Endothelial cell (in vitro differentiated cells): Measurements from ENCODE around the gene VSTM4. TPM values are rescaled to one million over a fixed set of nuclear protein-coding genes. Genes with fewer than 3 reads are reported as not detected.

Source experiments
- DNase-seq: peaks from one replicate; pipeline ENCODE4 v3.0.0; 2021; ENCODE audit warnings: low spot score
- H3K27ac Mint-ChIP-seq: one replicate; pipeline ENCODE4 v1.8.0; 2021; ENCODE audit warnings: mixed read lengths, inconsistent platforms; ENCODE audit not compliant: unreplicated experiment
- H3K27me3 Mint-ChIP-seq: one replicate; pipeline ENCODE4 v1.8.0; 2021; ENCODE audit warnings: mild to moderate bottlenecking, moderate library complexity, mixed read lengths, inconsistent platforms; ENCODE audit not compliant: unreplicated experiment
- H3K36me3 Mint-ChIP-seq: one replicate; pipeline ENCODE4 v1.8.0; 2021; ENCODE audit warnings: mild to moderate bottlenecking, low read depth, mixed read lengths, inconsistent platforms; ENCODE audit not compliant: unreplicated experiment
- H3K4me1 Mint-ChIP-seq: one replicate; pipeline ENCODE4 v1.8.0; 2021; ENCODE audit warnings: mild to moderate bottlenecking, mixed read lengths, inconsistent platforms; ENCODE audit not compliant: unreplicated experiment
- H3K4me3 Mint-ChIP-seq: one replicate; pipeline ENCODE4 v1.8.0; 2021; ENCODE audit warnings: mild to moderate bottlenecking, mixed read lengths, inconsistent platforms; ENCODE audit not compliant: unreplicated experiment
- H3K9me3 Mint-ChIP-seq: one replicate; pipeline ENCODE4 v1.8.0; 2021; ENCODE audit warnings: mixed read lengths, inconsistent platforms; ENCODE audit not compliant: unreplicated experiment
- total RNA-seq: library from RNA; stranded (reverse); fragmentation: NEBNext Ultra II Directional; extraction: Animal tissue kit (Norgen Biotek cat#: 25700); gene quantifications from one replicate; pipeline ENCODE4 v1.2.1, GENCODE V29; 2021; ENCODE audit not compliant: unreplicated experiment
- TF ChIP-seq, protein P1 (sequence below): fragments of 200-600 bp; sonication (generic); IDR thresholded peaks from one replicate; pipeline ENCODE4 v1.5.0; 2021; ENCODE audit warnings: antibody characterized with exemption; ENCODE audit not compliant: unreplicated experiment

VSTM4 gene
- total RNA-seq, 1 donor from 2014 or later: 0.38 TPM

DNA sequence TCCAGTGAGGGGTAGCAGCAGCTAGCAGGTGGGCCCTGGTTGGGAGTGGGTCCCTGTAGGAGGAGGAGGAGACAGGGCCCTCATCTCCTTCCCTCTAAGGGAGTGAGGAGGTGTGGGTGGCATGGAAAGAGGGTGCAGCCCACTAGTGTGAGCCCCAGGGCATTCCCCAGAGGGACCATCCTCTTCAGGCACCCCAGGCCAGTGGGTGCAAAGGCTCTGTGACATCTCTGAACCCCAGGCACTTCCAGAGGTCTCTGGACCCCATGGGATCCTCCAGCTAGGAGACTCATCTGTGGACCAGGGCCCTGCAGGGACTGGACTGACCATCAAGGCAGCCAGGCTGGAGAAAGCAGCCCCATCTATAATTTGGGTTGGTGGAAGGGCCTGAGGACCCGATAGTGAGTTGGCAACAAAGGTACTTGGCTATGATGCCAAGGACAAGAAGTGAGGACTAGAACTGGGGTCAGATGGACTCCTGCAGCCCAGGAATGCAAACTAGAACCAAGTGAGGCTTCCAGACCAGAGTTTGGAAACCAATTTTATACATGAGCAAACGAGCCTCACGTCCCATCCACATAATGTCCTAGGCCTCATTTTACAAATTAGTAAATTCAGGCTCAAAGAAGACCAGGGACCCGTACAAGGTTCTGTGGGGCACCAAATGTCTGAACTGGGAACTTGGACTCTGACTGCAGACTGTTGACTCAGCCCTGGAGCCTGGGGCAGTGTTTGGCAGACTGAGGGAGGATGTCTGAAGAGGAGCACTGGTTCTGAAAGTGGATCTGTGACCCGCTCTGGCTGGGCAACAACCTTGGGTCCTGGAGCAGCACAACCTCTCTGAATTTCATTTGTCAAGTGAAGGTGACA is 1.4 kb upstream of the VSTM4 start:
- Mint-ChIP-seq H3K27ac (no peak overlapping the region), H3K36me3 (no peaks in the 10 kb centered on the region), H3K4me1 (no peaks in the 10 kb centered on the region), H3K4me3 (no peak overlapping the region), H3K9me3 (no peaks in the 10 kb centered on the region), H3K27me3 (peaks cover 2% of the 10 kb centered on the region)
- TF ChIP-seq, protein P1, sequence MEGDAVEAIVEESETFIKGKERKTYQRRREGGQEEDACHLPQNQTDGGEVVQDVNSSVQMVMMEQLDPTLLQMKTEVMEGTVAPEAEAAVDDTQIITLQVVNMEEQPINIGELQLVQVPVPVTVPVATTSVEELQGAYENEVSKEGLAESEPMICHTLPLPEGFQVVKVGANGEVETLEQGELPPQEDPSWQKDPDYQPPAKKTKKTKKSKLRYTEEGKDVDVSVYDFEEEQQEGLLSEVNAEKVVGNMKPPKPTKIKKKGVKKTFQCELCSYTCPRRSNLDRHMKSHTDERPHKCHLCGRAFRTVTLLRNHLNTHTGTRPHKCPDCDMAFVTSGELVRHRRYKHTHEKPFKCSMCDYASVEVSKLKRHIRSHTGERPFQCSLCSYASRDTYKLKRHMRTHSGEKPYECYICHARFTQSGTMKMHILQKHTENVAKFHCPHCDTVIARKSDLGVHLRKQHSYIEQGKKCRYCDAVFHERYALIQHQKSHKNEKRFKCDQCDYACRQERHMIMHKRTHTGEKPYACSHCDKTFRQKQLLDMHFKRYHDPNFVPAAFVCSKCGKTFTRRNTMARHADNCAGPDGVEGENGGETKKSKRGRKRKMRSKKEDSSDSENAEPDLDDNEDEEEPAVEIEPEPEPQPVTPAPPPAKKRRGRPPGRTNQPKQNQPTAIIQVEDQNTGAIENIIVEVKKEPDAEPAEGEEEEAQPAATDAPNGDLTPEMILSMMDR: no peak
- no peak for DNase-seq

DNA sequence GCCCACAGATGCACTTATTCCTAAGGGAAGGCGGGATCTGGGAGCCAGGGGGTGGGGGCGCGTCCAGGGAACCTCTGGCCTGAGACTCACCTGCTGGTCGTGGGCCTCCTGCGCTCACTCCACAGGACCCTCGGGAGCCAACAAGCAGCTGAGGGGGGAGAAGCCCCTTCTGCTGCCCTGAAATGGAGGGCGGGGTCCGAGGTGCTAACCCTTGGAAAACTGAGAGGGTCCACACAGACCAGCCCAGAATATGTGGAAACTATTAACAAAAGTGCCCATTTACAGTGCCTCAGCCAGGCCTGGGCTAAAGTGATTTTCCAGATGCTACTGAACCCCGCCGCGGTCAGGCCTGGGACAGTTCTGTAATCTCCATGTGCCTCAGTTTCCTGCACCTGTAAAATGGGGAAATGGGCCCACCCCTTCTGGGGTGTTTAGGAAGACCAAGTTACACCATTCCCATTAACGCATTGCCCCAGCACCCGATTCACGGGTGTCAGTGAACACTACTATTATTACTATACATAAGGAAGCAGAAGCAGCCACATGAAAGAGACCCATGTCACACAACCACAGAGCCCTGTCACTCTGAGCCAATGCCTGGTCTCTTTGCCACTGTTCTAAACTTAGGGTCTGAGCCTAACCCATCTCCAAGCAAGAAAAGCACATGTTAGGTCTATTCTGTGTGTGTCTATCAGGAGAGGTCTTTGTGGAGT is 630 bp upstream of the VSTM4 start:
- no peak overlapping the region for H3K27ac Mint-ChIP-seq
- no peaks in the 10 kb centered on the region for H3K9me3 Mint-ChIP-seq
- H3K36me3 Mint-ChIP-seq: no peaks in the 10 kb centered on the region
- peaks cover 1% of the 10 kb centered on the region for H3K27me3 Mint-ChIP-seq
- no peak for DNase-seq
- H3K4me1 Mint-ChIP-seq: no peaks in the 10 kb centered on the region
- no peak overlapping the region for H3K4me3 Mint-ChIP-seq
- TF ChIP-seq, protein P1: no peak

DNA sequence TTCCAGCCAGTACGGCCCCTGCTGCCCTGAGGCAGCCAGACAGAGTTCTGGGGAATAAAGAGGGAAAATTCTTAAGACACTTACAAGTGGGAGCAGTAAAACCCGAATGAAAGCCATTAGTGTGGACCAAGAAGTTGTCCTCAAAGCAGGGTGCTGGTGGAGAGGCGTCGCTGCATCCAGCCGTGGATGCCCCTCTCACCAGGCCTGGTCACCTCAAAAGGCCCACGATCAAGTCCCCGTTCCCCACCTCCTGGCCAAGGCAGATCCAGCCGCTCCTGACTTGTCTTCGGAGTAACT is 656 bp downstream of the VSTM4 start:
- no peak for DNase-seq
- no peak overlapping the region for H3K27ac Mint-ChIP-seq
- TF ChIP-seq, protein P1: no peak

DNA sequence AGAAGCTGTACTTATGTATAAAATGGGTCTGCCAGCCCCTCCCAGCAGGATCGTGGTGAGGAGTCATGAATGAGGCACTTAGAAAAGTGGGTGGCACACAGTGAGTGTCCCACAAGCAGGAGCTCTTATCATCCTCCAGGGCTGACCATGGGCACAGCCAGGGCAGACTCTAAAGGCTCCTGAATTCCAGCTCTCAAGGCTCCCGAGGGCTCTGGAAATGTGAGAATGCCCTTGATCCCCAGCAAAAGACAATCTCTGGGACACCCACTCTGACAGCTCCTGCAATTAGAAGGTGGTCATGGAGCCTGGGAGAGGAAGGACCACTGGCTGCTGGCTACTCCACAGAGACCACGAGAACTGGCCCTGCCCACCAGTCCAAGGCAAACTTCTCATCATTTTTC is 1.6 kb downstream of the VSTM4 start:
- H3K36me3 Mint-ChIP-seq: no peaks in the 10 kb centered on the region
- H3K4me3 Mint-ChIP-seq: no peak overlapping the region
- H3K27me3 Mint-ChIP-seq: no peaks in the 10 kb centered on the region
- H3K4me1 Mint-ChIP-seq: no peaks in the 10 kb centered on the region
- no peaks in the 10 kb centered on the region for H3K9me3 Mint-ChIP-seq
- TF ChIP-seq, protein P1: no peak
- no peak overlapping the region for H3K27ac Mint-ChIP-seq
- no peak for DNase-seq

More for the DNA sequence above, 656 bp downstream of the VSTM4 start:
- Mint-ChIP-seq H3K4me3 (peak overlapping the region; percentile 89), H3K4me1 (no peaks in the 10 kb centered on the region), H3K36me3 (no peaks in the 10 kb centered on the region), H3K27me3 (no peaks in the 10 kb centered on the region), H3K9me3 (no peaks in the 10 kb centered on the region)

DNA sequence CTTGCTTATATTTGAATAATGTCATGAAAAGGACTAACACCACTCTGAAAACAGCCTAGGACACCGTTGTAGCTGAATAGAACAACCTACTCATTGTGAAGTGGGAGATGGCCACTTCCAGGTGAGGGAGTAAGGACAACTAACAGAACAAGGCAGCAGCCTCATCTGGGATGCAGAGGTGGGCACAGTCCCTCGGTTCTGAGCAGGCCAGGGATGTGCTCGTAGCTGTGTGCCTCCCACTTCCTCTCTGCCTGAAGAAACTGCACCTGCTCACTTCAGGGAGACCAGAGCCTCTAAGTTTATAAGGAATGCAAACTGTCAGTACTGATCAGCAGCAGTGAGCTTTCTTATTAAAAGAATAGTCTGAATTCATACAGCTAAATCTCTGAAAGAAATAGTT is 2.5 kb downstream of the VSTM4 start:
- no peaks in the 10 kb centered on the region for H3K27me3 Mint-ChIP-seq
- no peaks in the 10 kb centered on the region for H3K9me3 Mint-ChIP-seq
- no peak for DNase-seq
- H3K36me3 Mint-ChIP-seq: no peaks in the 10 kb centered on the region
- H3K4me1 Mint-ChIP-seq: no peaks in the 10 kb centered on the region
- TF ChIP-seq, protein P1: no peak
- H3K4me3 Mint-ChIP-seq: no peak overlapping the region
- H3K27ac Mint-ChIP-seq: no peak overlapping the region
